Fibroblast of the aortic adventitia (primary cell): ENCODE measurements around the gene UTRN. TPM values are rescaled to one million over a fixed set of nuclear protein-coding genes. Genes with fewer than 3 reads are reported as not detected.

ENCODE experiments used
- DNase-seq: peaks from one replicate; pipeline ENCODE4 v3.0.0-alpha.2; 2010; ENCODE audit warnings: low read depth
- H3K4me3 ChIP-seq: 2 replicates; pipeline ENCODE4 v1.5.1; 2011; ENCODE audit warnings: low read depth, mild to moderate bottlenecking, control low read depth, low read length, moderate library complexity
- CTCF ChIP-seq: IDR thresholded peaks from 2 replicates; pipeline ENCODE4 v1.5.1; 2011; ENCODE audit warnings: mild to moderate bottlenecking, low read length, control low read depth, inconsistent platforms; ENCODE audit not compliant: insufficient read depth
- total RNA-seq: library from RNA; depleted of rRNA; stranded (reverse); fragments of >200 nt; gene quantifications from 2 replicates; pipeline ENCODE4 v1.2.3, GENCODE V29; 2012; ENCODE audit warnings: low replicate concordance

UTRN gene
- total RNA-seq, 1 donor = 211 TPM

DNA sequence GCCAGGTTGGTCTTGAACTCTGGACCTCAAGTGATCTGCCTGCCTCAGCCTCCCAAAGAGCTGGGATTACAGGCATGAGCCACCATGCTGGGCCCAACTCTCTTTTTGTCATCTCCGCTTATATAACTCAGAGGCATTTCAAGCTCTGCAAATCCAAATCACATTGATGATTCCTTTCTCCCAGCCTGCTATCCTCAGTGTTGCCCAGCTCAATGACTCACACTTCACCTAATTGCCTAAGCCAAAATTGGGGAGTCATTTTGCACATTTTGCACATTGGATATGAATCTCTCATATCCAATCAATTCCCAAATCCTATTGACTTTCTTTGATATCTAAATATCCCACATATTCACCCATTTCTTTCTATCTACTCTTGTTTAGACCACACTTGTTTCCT lies 3.9 kb downstream of the UTRN start:
- no peak for TF ChIP-seq CTCF
- DNase-seq = no peak
- no peak overlapping the region for H3K4me3 ChIP-seq

GRCh38 chr6:144292372-144292771 lies 7.2 kb downstream of the UTRN start:
- no peak overlapping the region for H3K4me3 ChIP-seq
- DNase-seq = peak; percentile 37
- no peak for TF ChIP-seq CTCF

DNA sequence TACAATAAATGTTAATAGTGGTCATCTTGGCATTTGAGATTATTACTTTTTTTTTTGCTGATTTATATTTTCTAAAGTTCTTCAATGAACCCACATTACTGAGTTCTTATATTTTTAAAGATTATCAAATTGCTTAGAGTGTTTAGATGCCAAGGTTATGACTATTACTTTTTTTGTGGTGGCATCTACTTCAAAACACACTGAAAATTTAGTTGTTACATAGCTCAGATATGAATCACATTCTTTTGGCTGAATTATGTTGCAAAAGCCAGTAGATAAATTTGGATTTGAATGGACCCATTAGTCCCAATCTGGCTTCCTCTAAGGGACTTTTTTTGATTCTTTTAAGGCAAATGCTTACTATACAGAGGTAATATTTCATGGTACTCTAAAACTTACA lies 8.9 kb downstream of the UTRN start:
- peak; percentile 95 for DNase-seq
- no peak for TF ChIP-seq CTCF
- H3K4me3 ChIP-seq = no peak overlapping the region

- no peak for DNase-seq
- TF ChIP-seq CTCF = no peak
Observed at GRCh38 chr6:144295211-144295610, 10.1 kb downstream of the UTRN start.

GRCh38 chr6:144295981-144296767 lies 11.0 kb downstream of the UTRN start:
- TF ChIP-seq CTCF = no peak
- H3K4me3 ChIP-seq = no peak overlapping the region
- DNase-seq = no peak

More at GRCh38 chr6:144295211-144295610, 10.1 kb downstream of the UTRN start:
- no peak overlapping the region for H3K4me3 ChIP-seq

GRCh38 chr6:144296973-144297372 lies 11.8 kb downstream of the UTRN start:
- H3K4me3 ChIP-seq = no peak overlapping the region
- TF ChIP-seq CTCF = no peak
- peak; percentile 42 for DNase-seq
